GM18909 (cell line): ENCODE measurements around the gene OGDH.

ENCODE experiments used
- ATAC-seq: cut with Tn5 transposase; IDR thresholded peaks from one replicate; pipeline ENCODE4 v1.9.1; 2021; ENCODE audit warnings: mild to moderate bottlenecking; ENCODE audit not compliant: unreplicated experiment, poor library complexity

The OGDH gene

GRCh38 chr7:44755698-44756627, 149.5 kb downstream of the OGDH start:
- ATAC-seq: no peak

- no peak for ATAC-seq
Observed at GRCh38 chr7:44756904-44757303, 150.5 kb downstream of the OGDH start.

GRCh38 chr7:44757311-44757710, 150.9 kb downstream of the OGDH start:
- no peak for ATAC-seq

- ATAC-seq: no peak
Observed at GRCh38 chr7:44757739-44758138, 151.3 kb downstream of the OGDH start.
